Adipocyte (in vitro differentiated cells): ENCODE data around the gene SLC17A2.
A peak's percentile ranks its signal among the peaks of the same experiment; 100 is the strongest.

ENCODE experiments used
- DNase-seq: peaks from one replicate; pipeline ENCODE4 v3.0.0-alpha.2; 2015; ENCODE audit warnings: low read depth
- H3K27me3 ChIP-seq: replicated peaks from 2 replicates; pipeline ENCODE4 v1.7.0; 2013; ENCODE audit warnings: mild to moderate bottlenecking, low read length, moderate library complexity; ENCODE audit not compliant: control insufficient read depth, insufficient read depth
- H3K36me3 ChIP-seq: 2 replicates; pipeline ENCODE4 v1.7.0; 2013; ENCODE audit warnings: low read length, mild to moderate bottlenecking, moderate library complexity; ENCODE audit not compliant: control insufficient read depth, insufficient read depth, severe bottlenecking
- H3K4me1 ChIP-seq: 2 replicates; pipeline ENCODE4 v1.7.0; 2013; ENCODE audit warnings: mild to moderate bottlenecking, low read length, moderate library complexity; ENCODE audit not compliant: control insufficient read depth, insufficient read depth
- H3K4me3 ChIP-seq: 2 replicates; pipeline ENCODE4 v1.7.0; 2013; ENCODE audit warnings: mild to moderate bottlenecking, low read length, moderate library complexity
- H3K9ac ChIP-seq: 2 replicates; pipeline ENCODE4 v1.7.0; 2013; ENCODE audit warnings: mild to moderate bottlenecking, low read length, moderate library complexity
- H3K9me3 ChIP-seq: 2 replicates; pipeline ENCODE4 v1.7.0; 2013; ENCODE audit warnings: mild to moderate bottlenecking, low read length, moderate library complexity; ENCODE audit not compliant: control insufficient read depth

SLC17A2 gene, protein sequence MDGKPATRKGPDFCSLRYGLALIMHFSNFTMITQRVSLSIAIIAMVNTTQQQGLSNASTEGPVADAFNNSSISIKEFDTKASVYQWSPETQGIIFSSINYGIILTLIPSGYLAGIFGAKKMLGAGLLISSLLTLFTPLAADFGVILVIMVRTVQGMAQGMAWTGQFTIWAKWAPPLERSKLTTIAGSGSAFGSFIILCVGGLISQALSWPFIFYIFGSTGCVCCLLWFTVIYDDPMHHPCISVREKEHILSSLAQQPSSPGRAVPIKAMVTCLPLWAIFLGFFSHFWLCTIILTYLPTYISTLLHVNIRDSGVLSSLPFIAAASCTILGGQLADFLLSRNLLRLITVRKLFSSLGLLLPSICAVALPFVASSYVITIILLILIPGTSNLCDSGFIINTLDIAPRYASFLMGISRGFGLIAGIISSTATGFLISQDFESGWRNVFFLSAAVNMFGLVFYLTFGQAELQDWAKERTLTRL

DNA sequence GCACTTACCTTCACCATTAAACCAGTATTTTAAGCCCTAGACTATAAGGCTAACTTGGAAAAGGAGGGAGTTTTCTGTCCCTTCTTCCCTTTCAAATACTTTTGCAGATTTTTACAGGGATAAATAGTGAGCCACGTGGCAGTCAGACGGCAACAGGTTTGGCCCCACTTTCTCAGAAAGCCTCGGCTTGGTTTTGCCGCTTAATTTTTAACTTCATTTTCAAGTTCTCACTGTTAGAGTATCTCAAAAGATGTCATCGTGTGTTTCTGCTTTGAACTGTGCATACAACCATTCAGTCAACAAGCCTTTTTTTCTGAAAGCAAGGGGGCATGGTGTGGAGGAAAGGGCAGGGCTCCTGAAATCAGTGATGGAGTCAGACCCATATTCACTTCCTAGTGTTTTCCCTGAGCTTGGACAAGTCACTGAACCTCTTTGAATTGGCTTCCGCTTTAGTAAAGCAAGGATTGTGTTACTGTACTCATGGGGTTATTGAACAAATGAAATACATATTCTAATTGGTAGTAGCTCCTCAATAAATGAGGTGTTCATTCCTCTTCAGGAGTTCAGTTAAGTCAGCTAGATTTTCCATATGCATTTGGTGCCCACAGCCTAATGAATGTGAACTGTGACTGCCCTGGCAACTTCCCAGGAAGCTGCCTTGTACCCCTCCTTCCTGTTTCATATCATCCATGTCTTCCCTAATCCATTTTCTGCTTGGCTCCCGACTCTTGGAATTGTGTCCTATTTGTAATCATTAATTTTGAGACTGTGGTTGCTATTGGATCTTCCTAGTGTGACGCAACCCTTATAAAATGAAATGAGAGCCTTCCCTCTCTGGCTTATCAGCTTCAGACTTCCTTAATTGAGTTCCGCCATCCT lies at the start of gene SLC17A2:
SLC17A2 (minus strand) TSS at position 160 of the 879 bp plus-strand sequence. CDS start 4,895 bp downstream, outside the sequence.
- Histone ChIP-seq H3K9me3 (no peaks in the 10 kb centered on the region), H3K9ac (no peak within 1 kb of the TSS), H3K36me3 (no peaks in the 10 kb centered on the region), H3K4me1 (peaks cover 18% of the 10 kb centered on the region), H3K4me3 (no peak within 1 kb of the TSS), H3K27me3 (no peaks in the 10 kb centered on the region)
- DNase-seq: no peak

DNA sequence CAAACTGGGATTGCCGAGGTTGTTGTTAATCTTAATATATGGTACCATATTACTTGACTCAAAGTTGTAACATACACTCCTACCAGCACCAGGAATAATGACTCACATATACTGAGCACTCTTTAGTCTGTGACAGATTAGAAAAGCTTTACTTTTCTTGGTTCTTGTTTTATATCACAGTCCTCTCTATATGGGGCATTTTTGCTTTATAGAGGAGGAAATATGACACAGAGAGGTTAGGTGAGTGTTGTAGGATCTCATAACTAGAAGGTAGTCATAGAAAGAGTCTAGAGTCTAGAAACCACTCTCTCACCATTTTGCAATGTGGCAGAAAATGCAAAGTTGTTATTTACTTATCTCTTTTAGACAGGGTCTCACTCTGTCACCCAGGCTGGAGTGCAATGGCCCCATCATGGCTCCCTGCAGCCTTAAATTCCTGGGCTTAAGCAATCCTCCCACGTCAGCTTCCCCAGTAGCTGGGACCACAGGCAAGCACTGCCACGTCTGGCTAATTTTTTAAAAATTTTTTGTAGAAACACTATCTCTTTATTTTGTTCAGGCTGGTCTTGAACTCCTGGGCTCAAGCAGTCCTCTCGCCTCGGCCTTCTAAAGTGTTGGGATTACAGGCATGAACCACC lies 45.6 kb upstream of the SLC17A2 start:
- Histone ChIP-seq H3K36me3 (peaks cover 97% of the 10 kb centered on the region), H3K27me3 (no peaks in the 10 kb centered on the region), H3K9ac (no peak overlapping the region), H3K4me3 (no peak overlapping the region), H3K4me1 (peaks cover 21% of the 10 kb centered on the region), H3K9me3 (no peaks in the 10 kb centered on the region)
- DNase-seq: no peak

DNA sequence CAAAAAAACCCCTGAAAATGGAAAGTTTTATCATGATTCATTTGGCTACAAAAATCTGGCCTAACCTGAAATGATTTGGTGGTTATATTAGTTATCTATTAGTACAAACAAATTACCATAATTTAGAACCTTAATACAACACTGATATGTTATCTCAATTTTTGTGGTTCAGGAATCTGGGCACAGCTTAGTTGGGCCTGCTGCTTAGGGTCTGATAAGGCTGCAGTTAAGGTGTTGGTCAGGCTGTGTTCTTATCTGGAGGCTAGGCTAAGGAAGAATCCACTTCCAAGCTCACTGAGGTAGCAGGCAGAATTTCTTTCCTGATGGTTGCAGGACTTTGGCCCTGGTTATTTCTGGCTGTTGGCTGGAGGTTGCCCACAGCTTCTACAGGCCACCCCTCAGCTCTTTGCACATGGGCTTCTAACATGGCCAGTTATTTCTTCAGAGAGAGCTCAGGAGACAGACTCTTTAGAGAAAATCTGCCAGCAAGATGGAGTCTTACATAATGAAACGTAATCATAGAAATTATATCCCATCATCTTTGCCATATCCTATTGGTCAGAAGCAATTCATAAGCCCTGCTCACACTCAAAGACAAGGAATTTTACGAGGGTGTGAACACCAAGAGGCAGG lies 43.5 kb upstream of the SLC17A2 start:
- Histone ChIP-seq H3K4me3 (no peak overlapping the region), H3K9me3 (no peaks in the 10 kb centered on the region), H3K9ac (no peak overlapping the region), H3K27me3 (no peaks in the 10 kb centered on the region), H3K4me1 (peaks cover 39% of the 10 kb centered on the region), H3K36me3 (peaks cover 95% of the 10 kb centered on the region)
- DNase-seq: no peak

DNA sequence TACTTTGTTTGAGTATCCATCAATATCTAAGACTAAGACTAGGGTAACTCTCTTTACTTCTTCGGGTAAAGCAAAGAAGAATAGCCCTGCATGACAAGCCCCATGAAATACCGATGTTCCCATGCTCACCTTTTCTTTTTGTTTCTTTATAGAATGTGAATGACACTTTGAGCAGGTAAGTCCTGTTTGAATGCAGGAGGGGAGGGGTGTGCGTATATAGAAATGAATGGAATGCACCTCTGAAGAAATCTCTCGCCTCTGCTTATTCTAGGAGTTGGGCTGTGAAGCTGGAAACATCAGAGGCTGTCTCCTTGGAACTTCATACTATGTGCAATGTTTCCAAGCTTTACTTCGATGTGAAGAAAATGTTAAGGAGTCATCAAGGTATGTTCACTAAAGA lies 42.4 kb upstream of the SLC17A2 start:
- H3K4me1 ChIP-seq: peaks cover 48% of the 10 kb centered on the region
- peaks cover 88% of the 10 kb centered on the region for H3K36me3 ChIP-seq
- H3K9ac ChIP-seq: no peak overlapping the region
- no peaks in the 10 kb centered on the region for H3K9me3 ChIP-seq
- H3K27me3 ChIP-seq: no peaks in the 10 kb centered on the region
- H3K4me3 ChIP-seq: no peak overlapping the region
- DNase-seq: no peak

DNA sequence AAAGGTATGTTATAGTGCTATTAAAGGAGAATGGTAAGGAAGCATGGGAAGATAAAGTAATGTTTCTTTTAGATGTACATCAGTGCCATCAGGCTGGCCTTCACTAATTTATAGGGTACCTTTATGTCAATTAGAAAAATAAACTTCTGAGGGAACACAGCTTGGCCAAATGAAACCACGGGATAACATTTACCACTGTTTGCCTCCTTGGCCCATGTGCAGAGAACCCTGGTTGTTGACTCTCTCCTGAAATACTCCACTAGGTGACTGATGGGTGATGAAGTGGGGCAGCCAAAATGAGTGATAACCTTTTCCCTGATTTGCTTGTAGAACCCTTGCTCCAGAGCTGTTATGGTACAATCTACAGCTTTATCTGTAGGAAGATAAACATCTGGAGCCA lies 41.6 kb upstream of the SLC17A2 start:
- Histone ChIP-seq H3K4me3 (peak overlapping the region; percentile 37), H3K4me1 (peaks cover 56% of the 10 kb centered on the region), H3K27me3 (no peaks in the 10 kb centered on the region), H3K9me3 (no peaks in the 10 kb centered on the region), H3K9ac (peak overlapping the region; percentile 70), H3K36me3 (peaks cover 87% of the 10 kb centered on the region)
- no peak for DNase-seq

DNA sequence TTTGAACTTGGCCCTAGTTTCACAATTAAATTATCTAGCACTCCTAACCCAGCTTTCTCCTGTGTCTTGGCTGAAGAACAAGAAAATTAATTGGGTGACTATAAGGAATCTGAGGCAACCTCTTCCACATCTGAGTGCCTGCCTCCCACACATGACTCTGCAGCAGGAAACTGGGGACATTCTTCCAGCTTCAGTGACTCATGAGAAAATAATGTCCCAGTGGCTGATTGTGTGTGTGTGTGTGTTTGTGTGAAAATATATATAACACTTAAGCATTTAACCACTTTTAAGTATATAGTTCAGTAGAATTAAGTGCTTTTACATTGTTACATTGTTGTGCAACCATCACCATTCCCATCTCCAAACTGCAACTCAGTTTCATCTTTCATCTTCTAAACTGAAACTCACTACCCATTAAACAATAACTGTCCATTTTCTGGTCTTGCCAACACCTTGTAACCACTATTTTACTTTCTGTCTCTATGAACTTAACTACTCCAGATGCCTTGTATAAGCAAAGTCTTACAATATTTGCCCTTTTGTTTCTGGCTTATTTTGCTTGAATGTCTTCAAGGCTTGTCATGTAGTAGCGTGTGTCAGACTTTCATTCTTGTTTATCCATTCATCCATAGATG lies 40.8 kb upstream of the SLC17A2 start:
- Histone ChIP-seq H3K9me3 (no peaks in the 10 kb centered on the region), H3K27me3 (no peaks in the 10 kb centered on the region), H3K4me3 (peak overlapping the region; percentile 53), H3K9ac (peak overlapping the region; percentile 74), H3K36me3 (peaks cover 87% of the 10 kb centered on the region), H3K4me1 (peaks cover 64% of the 10 kb centered on the region)
- peak; percentile 89 for DNase-seq

DNA sequence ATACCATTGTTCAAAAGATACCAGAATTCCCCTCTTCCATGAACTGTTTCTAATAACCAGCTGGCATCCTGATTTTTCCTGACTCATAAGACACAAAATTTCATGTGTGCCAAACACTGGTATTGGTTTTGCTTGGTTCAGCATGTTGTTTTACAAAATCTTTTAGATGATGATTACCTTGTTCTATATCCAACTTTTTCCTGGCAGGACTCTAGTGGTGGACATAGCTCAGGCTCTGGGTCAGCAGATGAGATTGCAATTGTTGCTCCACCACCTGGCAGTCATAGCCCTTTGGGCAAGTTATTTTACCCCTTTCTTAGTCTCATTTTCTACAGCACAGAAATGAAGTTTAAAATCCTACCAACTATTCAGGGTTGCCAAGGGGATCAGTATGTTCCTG lies 38.3 kb upstream of the SLC17A2 start:
- Histone ChIP-seq H3K9me3 (no peaks in the 10 kb centered on the region), H3K27me3 (no peaks in the 10 kb centered on the region), H3K9ac (peak overlapping the region; percentile 75), H3K4me3 (peak overlapping the region; percentile 73), H3K36me3 (peaks cover 70% of the 10 kb centered on the region), H3K4me1 (peaks cover 78% of the 10 kb centered on the region)
- DNase-seq: peak; percentile 50

DNA sequence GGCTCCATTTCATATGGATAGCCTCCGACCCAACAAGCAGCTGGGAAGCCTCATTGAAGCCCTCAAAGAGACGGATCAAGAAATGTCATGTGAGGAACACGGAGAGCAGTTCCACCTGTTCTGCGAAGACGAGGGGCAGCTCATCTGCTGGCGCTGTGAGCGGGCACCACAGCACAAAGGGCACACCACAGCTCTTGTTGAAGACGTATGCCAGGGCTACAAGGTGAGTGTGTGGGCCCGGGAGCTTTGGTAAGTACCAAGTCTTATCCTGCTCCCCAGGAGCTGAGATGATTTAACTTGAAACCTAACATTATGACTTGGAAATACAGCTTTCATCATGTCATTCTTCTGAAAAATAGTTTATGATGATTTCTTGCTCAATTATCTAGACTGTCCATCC lies 36.2 kb upstream of the SLC17A2 start:
- DNase-seq: no peak
- Histone ChIP-seq H3K36me3 (peaks cover 50% of the 10 kb centered on the region), H3K27me3 (no peaks in the 10 kb centered on the region), H3K4me1 (peaks cover 70% of the 10 kb centered on the region), H3K9ac (no peak overlapping the region), H3K4me3 (peak overlapping the region; percentile 73), H3K9me3 (no peaks in the 10 kb centered on the region)

DNA sequence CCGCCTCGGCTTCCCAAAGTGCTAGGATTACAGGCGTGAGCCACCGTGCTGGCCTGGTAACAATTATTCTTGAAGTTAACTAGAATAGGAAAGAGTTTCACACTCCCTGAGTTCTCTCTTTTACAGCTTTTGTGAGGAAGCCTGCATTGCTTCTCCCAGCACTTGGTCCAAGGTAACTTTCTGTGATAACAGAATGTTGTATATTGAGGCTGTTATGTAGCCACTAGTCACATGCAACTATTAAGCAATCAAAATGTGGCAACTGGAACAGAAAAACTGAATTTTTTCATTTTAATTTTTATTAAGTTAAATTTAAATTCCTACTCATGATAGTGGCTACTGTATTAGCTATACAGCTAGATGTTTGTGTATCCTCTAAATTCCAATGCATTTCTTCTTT lies 34.6 kb upstream of the SLC17A2 start:
- Histone ChIP-seq H3K9ac (peak overlapping the region; percentile 98), H3K4me3 (peak overlapping the region; percentile 98), H3K4me1 (peaks cover 72% of the 10 kb centered on the region), H3K36me3 (peaks cover 37% of the 10 kb centered on the region), H3K27me3 (no peaks in the 10 kb centered on the region), H3K9me3 (no peaks in the 10 kb centered on the region)
- no peak for DNase-seq

DNA sequence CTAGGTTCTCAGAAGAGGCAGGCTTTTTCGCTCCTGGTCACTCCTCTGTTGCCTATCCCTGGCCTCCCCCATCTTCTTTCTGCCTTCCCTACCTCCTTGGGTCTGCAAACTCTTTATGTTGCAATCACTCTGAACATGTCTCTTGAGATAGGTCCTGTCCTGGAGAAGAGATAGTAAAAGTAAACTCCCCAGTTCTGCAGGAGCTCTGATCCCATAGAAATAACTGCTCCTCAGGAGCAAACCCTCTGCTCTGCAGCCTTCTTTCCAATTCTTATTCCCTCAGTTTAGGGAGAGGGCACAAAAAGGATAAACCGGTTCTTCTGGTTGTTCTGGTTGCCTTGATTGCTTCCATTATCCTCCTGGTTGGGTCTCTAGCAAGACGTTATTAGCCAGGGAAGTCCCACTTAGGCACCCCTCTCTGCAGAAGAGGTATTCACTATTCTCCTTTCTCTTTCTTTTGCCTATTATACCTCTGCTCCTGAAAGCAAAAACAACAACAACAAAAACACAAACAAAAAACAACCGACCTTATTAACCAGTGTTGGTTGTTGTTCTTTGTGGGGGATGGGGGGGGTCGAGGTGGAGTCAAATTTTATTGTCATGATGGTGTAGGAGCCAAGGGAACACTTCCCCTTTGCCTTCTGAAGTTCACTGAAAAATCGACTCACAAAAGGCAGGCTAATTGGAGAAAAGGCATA lies 33.1 kb upstream of the SLC17A2 start:
- H3K4me3 ChIP-seq: peak overlapping the region; percentile 98
- no peaks in the 10 kb centered on the region for H3K9me3 ChIP-seq
- DNase-seq: peak; percentile 52
- no peaks in the 10 kb centered on the region for H3K27me3 ChIP-seq
- H3K36me3 ChIP-seq: peaks cover 28% of the 10 kb centered on the region
- peaks cover 74% of the 10 kb centered on the region for H3K4me1 ChIP-seq
- H3K9ac ChIP-seq: peak overlapping the region; percentile 98
